Coronary artery (tissue), 2 donors: ENCODE results near the gene NCKAP5.

ENCODE experiments used
- DNase-seq: peaks from one replicate; pipeline ENCODE4 v3.0.0-alpha.2; 2017; ENCODE audit warnings: low spot score
- H3K27ac ChIP-seq, 2 donors: fragments of 200-600 bp; sonication (generic); one replicate each; pipeline ENCODE4 v1.5.1; 2016 to 2019
- H3K4me3 ChIP-seq: fragments of 200-600 bp; sonication (generic); 2 replicates; pipeline ENCODE4 v1.5.1; 2016; ENCODE audit warnings: mild to moderate bottlenecking, moderate library complexity
- CTCF ChIP-seq: fragments of 200-600 bp; sonication (generic); IDR thresholded peaks from one replicate; pipeline ENCODE4 v1.5.1; 2019; ENCODE audit warnings: antibody characterized with exemption

The NCKAP5 gene

GRCh38 chr2:132729522-132729921, 838.7 kb downstream of the NCKAP5 start:
- no peak for DNase-seq
- TF ChIP-seq CTCF: no peak
- H3K4me3 ChIP-seq: no peak overlapping the region

GRCh38 chr2:132726155-132726554, 842.1 kb downstream of the NCKAP5 start:
- no peak for TF ChIP-seq CTCF
- H3K4me3 ChIP-seq: no peak overlapping the region
- no peak overlapping the region for H3K27ac ChIP-seq
- DNase-seq: no peak

More at GRCh38 chr2:132729522-132729921, 838.7 kb downstream of the NCKAP5 start:
- no peak overlapping the region for H3K27ac ChIP-seq

GRCh38 chr2:132725748-132726147, 842.5 kb downstream of the NCKAP5 start:
- DNase-seq: no peak

GRCh38 chr2:132725148-132725547, 843.1 kb downstream of the NCKAP5 start:
- no peak overlapping the region for H3K4me3 ChIP-seq
- H3K27ac ChIP-seq: no peak overlapping the region
- DNase-seq: no peak
- TF ChIP-seq CTCF: no peak

More at GRCh38 chr2:132725748-132726147, 842.5 kb downstream of the NCKAP5 start:
- H3K27ac ChIP-seq: no peak overlapping the region
- H3K4me3 ChIP-seq: no peak overlapping the region
- TF ChIP-seq CTCF: no peak

- H3K4me3 ChIP-seq: no peak overlapping the region
These were observed 846.3 kb downstream of the NCKAP5 start for GRCh38 chr2:132721938-132722337.

GRCh38 chr2:132720393-132720792, 847.9 kb downstream of the NCKAP5 start:
- Histone ChIP-seq H3K27ac (no peak overlapping the region), H3K4me3 (no peak overlapping the region)
- TF ChIP-seq CTCF: no peak
- DNase-seq: no peak

More at GRCh38 chr2:132721938-132722337, 846.3 kb downstream of the NCKAP5 start:
- no peak overlapping the region for H3K27ac ChIP-seq
- DNase-seq: no peak
- TF ChIP-seq CTCF: no peak

- DNase-seq: no peak
- Histone ChIP-seq H3K4me3 (no peak overlapping the region), H3K27ac (no peak overlapping the region)
- TF ChIP-seq CTCF: no peak
These were observed 848.8 kb downstream of the NCKAP5 start for GRCh38 chr2:132719480-132719879.
